ENCODE measurements around the gene RCOR1. TPM values are rescaled to one million over a fixed set of nuclear protein-coding genes. Genes with fewer than 3 reads are reported as not detected.

RCOR1 gene
- total and polyA plus RNA-seq, 2 of the 8 experiments (the other 6 are each of a cell fraction or from before 2014, with no cell fraction given), result 12.3 to 26.3 TPM

DNA sequence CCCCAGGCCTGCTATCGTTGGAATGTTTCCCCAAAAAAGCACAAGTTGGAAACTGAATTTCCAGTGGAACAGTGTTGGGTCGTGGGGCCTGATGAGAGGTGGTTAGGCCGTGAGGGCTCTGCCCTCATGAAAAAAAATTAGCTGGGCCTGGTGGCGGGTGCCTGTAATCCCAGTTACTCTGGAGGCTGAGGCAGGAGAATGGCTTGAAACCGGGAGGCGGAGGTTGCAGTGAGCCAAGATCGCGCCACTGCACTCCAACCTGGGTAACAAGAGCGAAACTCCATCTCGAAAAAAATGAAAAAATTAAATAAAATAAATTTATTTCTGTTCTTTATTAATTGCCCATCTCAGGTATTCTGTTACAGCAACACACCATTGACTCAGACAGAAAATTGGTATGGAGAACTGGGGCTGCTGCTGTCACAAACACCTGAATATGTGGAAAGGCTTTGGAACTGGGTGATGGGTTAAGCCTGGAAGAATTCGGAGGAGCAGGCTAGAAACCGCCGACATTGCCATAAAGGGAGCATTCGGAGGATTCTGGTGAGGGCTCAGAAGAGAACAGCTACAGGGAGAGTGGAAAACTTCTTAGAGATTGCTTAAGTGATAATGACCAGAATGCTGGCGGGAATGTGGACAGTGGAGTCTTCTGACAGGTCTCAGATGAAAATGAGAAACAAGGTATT is 17.1 kb upstream of the RCOR1 start:
- no peak overlapping the region for H3K56ac ChIP-seq (replicated peaks; ENCODE audit: insufficient read length, low read depth, low read length)
- H3K27ac ChIP-seq (ENCODE audit: low read depth, low read length), result no peak overlapping the region
- H2BK120ac ChIP-seq (replicated peaks; ENCODE audit: low read depth, low read length), result peak overlapping the region; percentile 35
- 0 out of 2 replicates have a peak overlapping the region, but pooled peaks have one; percentile 46 for H2BK15ac ChIP-seq (ENCODE audit: low read length)
- 0 out of 2 replicates have a peak overlapping the region, but pooled peaks have one; percentile 24 for H3K18ac ChIP-seq (ENCODE audit: extremely low read depth, low read length)
- H3K14ac ChIP-seq (ENCODE audit: insufficient read length), result no peak overlapping the region
- peak overlapping the region; percentile 17; the same call in 1 of the 2 replicates for H4K8ac ChIP-seq (ENCODE audit: extremely low read depth, insufficient read depth, low read length)
- POLR2A ChIA-PET (ENCODE audit: partially characterized antibody), result interaction anchor here (1.6 to 2.5 kb wide), 3 partner anchors 9 to 20 kb away, joined by 4 to 11 read pairs (median 4); partner anchors contain the start of gene RCOR1
- H3K79me2 ChIP-seq (ENCODE audit: control insufficient read depth in 1 of 2, insufficient read depth in 2 of 2, low read length in 2 of 2), result no peaks in the 10 kb centered on the region
- FAIRE-seq (no peak), DNase-seq (ENCODE audit: low read depth in 1 of 2, low spot score in 2 of 2) (no peak)
- H3K4me3 ChIP-seq (ENCODE audit: extremely low read depth in 1 of 4, insufficient read depth in 2 of 4, low read depth in 3 of 4, low read length in 4 of 4), result no peak overlapping the region
- no peaks in the 10 kb centered on the region for H3K27me3 ChIP-seq (replicated peaks in 1 of 4; ENCODE audit: control insufficient read depth in 3 of 4, extremely low read depth in 1 of 4, insufficient read depth in 3 of 4, low read length in 3 of 4)
- no peak overlapping the region for H4K91ac ChIP-seq (replicated peaks; ENCODE audit: insufficient read length, low read length)
- H3K9me3 ChIP-seq (ENCODE audit: insufficient read depth in 2 of 2, low read depth in 1 of 2, low read length in 1 of 2), result no peaks in the 10 kb centered on the region
- H3K79me1 ChIP-seq (ENCODE audit: low read depth, low read length), result no peaks in the 10 kb centered on the region
- H2AFZ ChIP-seq (ENCODE audit: low read length), result peak overlapping the region; percentile 95; the same call in 1 of the 2 replicates
- no peak overlapping the region for H2BK12ac ChIP-seq (ENCODE audit: low read depth, low read length)
- H3K36me3 ChIP-seq (ENCODE audit: control insufficient read depth in 2 of 4, insufficient read depth in 4 of 4, low read length in 3 of 4), result no peaks in the 10 kb centered on the region
- peaks cover 0 to 4% (median 1%) of the 10 kb centered on the region in 4 experiments; a peak in 2 of 7 replicates for H3K4me1 ChIP-seq (replicated peaks in 1 of 4; ENCODE audit: control insufficient read depth in 3 of 4, insufficient read depth in 4 of 4, low read length in 3 of 4)
- CTCF ChIA-PET (ENCODE audit: partially characterized antibody), result interaction anchor here (0.9 to 2.7 kb wide), 7 partner anchors 9 to 114 kb away, joined by 3 to 14 read pairs (median 4); no protein-coding TSS in a partner anchor
- peak overlapping the region; percentile 93 for H3K4ac ChIP-seq (replicated peaks; ENCODE audit: insufficient read length, low read depth, low read length)
- peak overlapping the region; percentile 41; the same call in 1 of the 2 replicates for H2BK5ac ChIP-seq (ENCODE audit: low read depth, low read length)
- no peak overlapping the region for H3K9ac ChIP-seq (replicated peaks in 1 of 4; ENCODE audit: extremely low read depth in 1 of 4, low read depth in 3 of 4, low read length in 3 of 4)
- H3K23me2 ChIP-seq (ENCODE audit: low read depth, low read length), result no peaks in the 10 kb centered on the region
- no peak overlapping the region for H4K5ac ChIP-seq (ENCODE audit: insufficient read length, low read depth, low read length)
- no peak overlapping the region for H2BK20ac ChIP-seq (ENCODE audit: low read length)
- peak overlapping the region in 1 of 2 experiments; percentile 47; a peak in 1 of 4 replicates for H3K4me2 ChIP-seq (ENCODE audit: insufficient read depth in 1 of 2, low read depth in 2 of 2, low read length in 2 of 2)
- H3K23ac ChIP-seq (ENCODE audit: insufficient read length), result no peak overlapping the region
- no peak overlapping the region for H2AK5ac ChIP-seq (ENCODE audit: low read depth, low read length)
- H4K20me1 ChIP-seq (replicated peaks in 1 of 2; ENCODE audit: control insufficient read depth in 1 of 2, insufficient read depth in 2 of 2, low read length in 2 of 2), result no peaks in the 10 kb centered on the region
- WGBS, 2 experiments (ENCODE audit: extremely low coverage in 1 of 2, insufficient coverage in 1 of 2, insufficient read length in 1 of 2, insufficient replicate concordance in 2 of 2, low coverage in 1 of 2, low lambda C conversion rate in 2 of 2, missing lambda C conversion rate in 1 of 2), result 92% methylated on average over 15 of the region's 15 CpGs; no CpG with 5 or more reads in 1 of the 2 experiments
- no peak for TF ChIP-seq TBP (IDR thresholded peaks at IDR 0.05; ENCODE audit: low read depth, low read length)
- TF ChIP-seq SIN3A (conservative IDR thresholded peaks at IDR 0.05 in 1 of 2, IDR thresholded peaks at IDR 0.05 in 1 of 2; ENCODE audit: low read depth in 1 of 2, low read length in 2 of 2), result no peak
- no peak for TF ChIP-seq KDM4A (IDR thresholded peaks at IDR 0.05; ENCODE audit: low read depth, low read length, severe bottlenecking)
- TF ChIP-seq SIX5 (IDR thresholded peaks at IDR 0.05; ENCODE audit: low read depth, low read length), result no peak
- TF ChIP-seq ZNF274 (IDR thresholded peaks at IDR 0.05; ENCODE audit: borderline replicate concordance, extremely low read depth, low read length), result no peak
- no peak for TF ChIP-seq CTBP2 (IDR thresholded peaks at IDR 0.05; ENCODE audit: borderline replicate concordance, insufficient read depth, insufficient read length, low read length)
- TF ChIP-seq NANOG (IDR thresholded peaks at IDR 0.05; ENCODE audit: insufficient read depth, low read depth, low read length, poor library complexity, severe bottlenecking), result no peak
- TF ChIP-seq JUN (IDR thresholded peaks at IDR 0.05; ENCODE audit: low read depth, low read length), result no peak
- no peak for TF ChIP-seq POU5F1 (IDR thresholded peaks at IDR 0.05; ENCODE audit: low read depth, low read length)
- TF ChIP-seq CHD2 (IDR thresholded peaks at IDR 0.05; ENCODE audit: low read length), result no peak
- TF ChIP-seq TEAD4 (IDR thresholded peaks at IDR 0.05; ENCODE audit: low read depth, low read length), result no peak
- no peak for TF ChIP-seq SRF (IDR thresholded peaks at IDR 0.05; ENCODE audit: low read depth, low read length)
- no peak for TF ChIP-seq SP4 (IDR thresholded peaks at IDR 0.05; ENCODE audit: low read length)
